GM04503 (cell line): ENCODE results near the gene PCDHA7.
"Not testable (repeated sequence)": the region's sequence is repeated elsewhere in the genome, so short reads cannot be mapped to it uniquely, and the experiment has no call there.

Source experiments
- DNase-seq: peaks from one replicate; pipeline ENCODE4 v3.0.0-alpha.2; 2012; ENCODE audit warnings: low read depth

The PCDHA7 gene

GRCh38 chr5:140833993-140834392 is at the start of gene PCDHA7:
Gene PCDHA7, plus strand, starts transcription at chr5:140834269. Its CDS starts 115 bp downstream, at chr5:140834384.
- no peak for DNase-seq

GRCh38 chr5:140785905-140786686 is 48.0 kb upstream of the PCDHA7 start, which contains the start of gene PCDHA1:
Gene PCDHA1, plus strand, starts transcription at chr5:140786140.
- DNase-seq, result no peak

- DNase-seq, result not testable (repeated sequence)
Measured at GRCh38 chr5:140787422-140787821, 46.6 kb upstream of the PCDHA7 start.

DNA sequence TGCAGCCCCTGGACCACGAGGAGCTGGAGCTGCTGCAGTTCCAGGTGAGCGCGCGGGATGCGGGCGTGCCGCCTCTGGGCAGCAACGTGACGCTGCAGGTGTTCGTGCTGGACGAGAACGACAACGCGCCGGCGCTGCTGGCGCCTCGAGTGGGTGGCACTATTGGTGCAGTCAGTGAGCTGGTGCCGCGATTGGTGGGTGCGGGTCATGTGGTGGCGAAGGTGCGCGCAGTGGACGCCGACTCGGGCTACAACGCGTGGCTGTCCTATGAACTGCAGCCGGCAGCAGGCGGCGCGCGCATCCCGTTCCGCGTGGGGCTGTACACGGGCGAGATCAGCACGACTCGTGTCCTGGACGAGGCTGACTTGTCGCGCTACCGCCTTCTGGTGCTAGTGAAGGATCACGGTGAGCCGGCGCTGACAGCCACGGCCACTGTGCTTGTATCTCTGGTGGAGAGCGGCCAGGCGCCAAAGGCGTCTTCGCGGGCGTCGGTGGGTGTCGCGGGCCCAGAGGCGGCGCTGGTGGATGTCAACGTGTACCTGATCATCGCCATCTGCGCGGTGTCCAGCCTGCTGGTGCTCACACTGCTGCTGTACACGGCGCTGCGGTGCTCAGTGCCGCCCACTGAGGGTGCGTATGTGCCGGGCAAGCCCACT is 46.1 kb upstream of the PCDHA7 start:
- DNase-seq, result not testable (repeated sequence)

GRCh38 chr5:140791089-140791488 is 43.0 kb upstream of the PCDHA7 start:
- DNase-seq, result no peak

- DNase-seq, result no peak
Measured at GRCh38 chr5:140794595-140795258, 39.3 kb upstream of the PCDHA7 start, which contains the start of gene PCDHA2. Gene PCDHA2, plus strand, starts transcription at chr5:140794852.

DNA sequence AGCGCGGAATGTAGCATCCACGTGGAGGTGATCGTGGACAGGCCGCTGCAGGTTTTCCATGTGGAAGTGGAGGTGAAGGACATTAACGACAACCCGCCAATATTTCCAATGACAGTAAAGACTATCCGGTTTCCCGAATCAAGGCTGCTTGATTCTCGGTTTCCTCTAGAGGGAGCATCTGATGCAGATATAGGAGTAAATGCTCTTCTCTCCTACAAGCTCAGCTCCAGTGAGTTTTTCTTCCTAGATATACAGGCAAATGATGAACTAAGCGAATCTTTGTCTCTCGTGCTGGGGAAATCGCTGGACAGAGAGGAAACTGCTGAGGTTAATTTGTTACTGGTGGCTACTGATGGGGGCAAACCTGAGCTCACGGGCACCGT is 38.8 kb upstream of the PCDHA7 start:
- no peak for DNase-seq

DNA sequence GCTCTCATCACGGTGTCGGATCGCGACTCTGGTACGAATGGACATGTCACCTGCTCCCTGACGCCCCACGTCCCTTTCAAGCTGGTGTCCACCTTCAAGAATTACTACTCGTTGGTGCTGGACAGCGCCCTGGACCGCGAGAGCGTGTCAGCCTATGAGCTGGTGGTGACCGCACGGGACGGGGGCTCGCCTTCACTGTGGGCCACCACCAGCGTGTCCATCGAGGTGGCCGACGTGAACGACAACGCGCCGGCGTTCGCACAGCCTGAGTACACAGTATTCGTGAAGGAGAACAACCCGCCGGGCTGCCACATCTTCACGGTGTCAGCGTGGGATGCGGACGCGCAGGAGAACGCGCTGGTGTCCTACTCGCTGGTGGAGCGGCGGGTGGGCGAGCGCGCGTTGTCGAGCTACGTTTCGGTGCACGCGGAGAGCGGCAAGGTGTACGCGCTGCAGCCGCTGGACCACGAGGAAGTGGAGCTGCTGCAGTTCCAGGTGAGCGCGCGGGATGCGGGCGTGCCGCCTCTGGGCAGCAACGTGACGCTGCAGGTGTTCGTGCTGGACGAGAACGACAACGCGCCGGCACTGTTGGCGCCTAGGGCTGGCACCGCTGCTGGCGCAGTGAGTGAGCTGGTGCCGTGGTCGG is 37.9 kb upstream of the PCDHA7 start:
- DNase-seq, result not testable (repeated sequence)

GRCh38 chr5:140796718-140797095 is 37.4 kb upstream of the PCDHA7 start:
- DNase-seq, result no peak

- DNase-seq, result peak; percentile 15
Measured at GRCh38 chr5:140800816-140801493, 33.1 kb upstream of the PCDHA7 start, which contains the start of gene PCDHA3. Gene PCDHA3, plus strand, starts transcription at chr5:140801057.

DNA sequence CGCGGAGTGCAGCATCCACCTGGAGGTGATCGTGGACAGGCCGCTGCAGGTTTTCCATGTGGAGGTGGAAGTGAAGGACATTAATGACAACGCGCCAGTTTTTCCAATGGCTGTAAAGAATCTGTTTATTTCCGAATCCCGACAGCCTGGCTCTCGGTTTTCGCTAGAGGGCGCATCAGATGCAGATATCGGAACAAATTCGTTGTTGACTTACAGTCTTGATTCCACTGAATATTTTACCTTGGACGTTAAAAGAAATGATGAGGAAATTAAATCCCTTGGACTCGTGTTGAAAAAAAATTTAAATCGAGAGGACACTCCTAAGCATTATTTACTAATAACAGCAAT is 32.6 kb upstream of the PCDHA7 start:
- no peak for DNase-seq

GRCh38 chr5:140802381-140802780 is 31.7 kb upstream of the PCDHA7 start:
- not testable (repeated sequence) for DNase-seq

GRCh38 chr5:140802781-140803271 is 31.2 kb upstream of the PCDHA7 start:
- DNase-seq, result no peak

DNA sequence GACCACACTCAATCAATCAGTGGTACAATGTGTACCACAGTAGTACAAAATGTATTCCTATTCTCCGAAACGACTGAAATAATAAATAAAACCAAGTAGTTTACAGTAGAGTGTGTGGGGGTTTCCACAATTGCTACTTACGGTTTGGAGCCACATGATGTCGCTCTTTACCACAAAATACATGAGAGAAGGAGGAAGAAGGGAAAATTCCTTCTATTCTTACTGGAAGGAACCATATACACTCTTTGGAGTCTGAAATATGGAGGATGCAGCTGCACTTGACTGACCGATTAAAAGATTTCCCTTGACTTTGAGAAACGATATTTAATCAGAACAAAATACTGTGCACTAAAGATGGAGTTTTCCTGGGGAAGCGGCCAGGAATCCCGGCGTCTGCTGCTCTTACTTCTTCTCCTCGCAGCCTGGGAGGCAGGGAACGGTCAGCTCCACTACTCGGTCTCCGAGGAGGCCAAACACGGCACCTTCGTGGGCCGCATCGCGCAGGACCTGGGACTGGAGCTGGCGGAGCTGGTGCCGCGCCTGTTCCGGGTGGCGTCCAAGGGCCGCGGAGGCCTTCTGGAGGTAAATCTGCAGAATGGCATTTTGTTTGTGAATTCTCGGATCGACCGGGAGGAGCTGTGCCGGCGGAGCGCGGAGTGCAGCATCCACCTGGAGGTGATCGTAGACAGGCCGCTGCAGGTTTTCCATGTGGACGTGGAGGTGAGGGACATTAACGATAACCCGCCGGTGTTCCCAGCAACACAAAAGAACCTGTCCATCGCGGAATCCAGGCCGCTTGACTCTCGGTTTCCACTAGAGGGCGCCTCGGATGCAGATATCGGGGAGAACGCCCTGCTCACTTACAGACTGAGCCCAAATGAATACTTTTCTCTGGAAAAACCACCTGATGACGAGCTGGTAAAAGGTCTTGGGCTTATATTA is 27.0 kb upstream of the PCDHA7 start, which contains the start of gene PCDHA4:
PCDHA4 (plus strand) TSS at position 235 of the 942 bp plus-strand sequence.
- no peak for DNase-seq

DNA sequence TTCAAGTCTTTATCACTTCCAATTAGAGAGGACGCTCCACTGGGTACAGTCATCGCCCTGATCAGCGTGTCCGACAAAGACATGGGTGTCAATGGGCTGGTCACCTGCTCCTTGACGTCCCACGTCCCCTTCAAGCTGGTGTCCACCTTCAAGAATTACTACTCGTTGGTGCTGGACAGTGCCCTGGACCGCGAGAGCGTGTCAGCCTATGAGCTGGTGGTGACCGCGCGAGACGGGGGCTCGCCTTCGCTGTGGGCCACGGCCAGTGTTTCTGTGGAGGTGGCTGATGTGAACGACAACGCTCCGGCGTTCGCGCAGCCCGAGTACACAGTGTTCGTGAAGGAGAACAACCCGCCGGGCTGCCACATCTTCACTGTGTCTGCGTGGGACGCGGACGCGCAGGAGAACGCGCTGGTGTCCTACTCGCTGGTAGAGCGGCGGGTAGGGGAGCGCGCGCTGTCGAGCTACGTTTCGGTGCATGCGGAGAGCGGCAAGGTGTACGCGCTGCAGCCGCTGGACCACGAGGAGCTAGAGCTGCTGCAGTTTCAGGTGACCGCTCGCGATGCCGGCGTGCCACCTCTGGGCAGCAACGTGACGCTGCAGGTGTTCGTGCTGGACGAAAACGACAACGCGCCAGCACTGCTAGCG is 25.7 kb upstream of the PCDHA7 start:
- DNase-seq, result not testable (repeated sequence)

GRCh38 chr5:140808889-140809291 is 25.2 kb upstream of the PCDHA7 start:
- no peak for DNase-seq

DNA sequence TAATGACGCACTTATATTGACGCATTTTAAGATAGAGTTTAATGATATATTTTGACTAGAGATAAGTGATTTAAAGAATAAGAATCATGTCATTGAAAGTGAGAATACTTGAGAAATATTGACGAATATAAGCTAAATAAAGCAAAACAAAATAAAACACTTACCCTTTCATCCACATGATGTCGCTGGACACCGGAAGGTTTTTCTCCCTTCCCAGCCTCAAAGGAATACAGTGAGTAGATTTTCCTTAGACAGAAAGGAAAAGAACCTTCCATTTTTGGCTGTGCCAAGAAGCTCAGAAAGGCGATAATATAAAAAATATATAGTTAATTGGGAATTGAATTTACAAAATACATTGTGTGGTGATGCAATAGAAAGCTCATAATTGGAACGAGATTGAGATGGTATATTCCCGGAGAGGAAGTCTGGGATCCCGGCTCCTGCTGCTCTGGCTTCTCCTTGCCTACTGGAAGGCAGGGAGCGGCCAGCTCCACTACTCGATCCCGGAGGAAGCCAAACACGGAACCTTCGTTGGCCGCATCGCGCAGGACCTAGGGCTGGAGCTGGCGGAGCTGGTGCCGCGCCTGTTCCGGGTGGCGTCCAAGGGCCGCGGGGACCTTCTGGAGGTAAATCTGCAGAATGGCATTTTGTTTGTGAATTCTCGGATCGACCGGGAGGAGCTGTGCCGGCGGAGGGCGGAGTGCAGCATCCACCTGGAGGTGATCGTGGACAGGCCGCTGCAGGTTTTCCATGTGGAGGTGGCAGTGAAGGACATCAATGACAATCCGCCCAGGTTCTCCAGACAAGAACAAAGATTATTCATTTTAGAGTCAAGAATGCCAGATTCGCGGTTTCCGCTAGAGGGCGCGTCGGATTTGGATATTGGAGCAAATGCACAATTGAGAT is 12.4 kb upstream of the PCDHA7 start, which contains the start of gene PCDHA5:
PCDHA5 (plus strand) TSS at position 239 of the 906 bp plus-strand sequence.
- DNase-seq, result no peak

- DNase-seq, result no peak
Measured at GRCh38 chr5:140822281-140822629, 11.8 kb upstream of the PCDHA7 start.

DNA sequence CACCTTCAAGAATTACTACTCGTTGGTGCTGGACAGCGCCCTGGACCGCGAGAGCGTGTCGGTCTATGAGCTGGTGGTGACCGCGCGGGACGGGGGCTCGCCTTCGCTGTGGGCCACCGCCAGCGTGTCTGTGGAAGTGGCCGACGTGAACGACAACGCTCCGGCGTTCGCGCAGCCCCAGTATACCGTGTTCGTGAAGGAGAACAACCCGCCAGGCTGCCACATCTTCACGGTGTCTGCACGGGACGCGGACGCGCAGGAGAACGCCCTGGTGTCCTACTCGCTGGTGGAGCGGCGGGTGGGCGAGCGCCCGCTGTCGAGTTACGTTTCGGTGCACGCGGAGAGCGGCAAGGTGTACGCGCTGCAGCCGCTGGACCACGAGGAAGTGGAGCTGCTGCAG is 11.1 kb upstream of the PCDHA7 start:
- not testable (repeated sequence) for DNase-seq
